GM18909 (cell line): Measurements from ENCODE around the gene SND1.

Source experiments
- ATAC-seq: cut with Tn5 transposase; IDR thresholded peaks from one replicate; pipeline ENCODE4 v1.9.1; 2021; ENCODE audit warnings: mild to moderate bottlenecking; ENCODE audit not compliant: unreplicated experiment, poor library complexity

SND1 gene

GRCh38 chr7:127974446-127975035 lies 322.5 kb downstream of the SND1 start:
- no peak for ATAC-seq

GRCh38 chr7:127976056-127976737 lies 324.2 kb downstream of the SND1 start:
- ATAC-seq, result no peak

- ATAC-seq, result no peak
Measured at GRCh38 chr7:127976738-127977120, 324.7 kb downstream of the SND1 start.

- ATAC-seq, result no peak
Measured at GRCh38 chr7:127978421-127978820, 326.4 kb downstream of the SND1 start.

GRCh38 chr7:127979113-127979727 lies 327.2 kb downstream of the SND1 start:
- ATAC-seq, result no peak

- no peak for ATAC-seq
Measured at GRCh38 chr7:127979728-127980126, 327.7 kb downstream of the SND1 start.

- no peak for ATAC-seq
Measured at GRCh38 chr7:127980901-127981300, 328.9 kb downstream of the SND1 start.

GRCh38 chr7:127981965-127982364 lies 330.0 kb downstream of the SND1 start:
- ATAC-seq, result no peak

GRCh38 chr7:127983804-127984332 lies 331.9 kb downstream of the SND1 start:
- no peak for ATAC-seq

GRCh38 chr7:127986581-127987521 lies 334.9 kb downstream of the SND1 start:
- no peak for ATAC-seq

GRCh38 chr7:127988751-127989150 lies 336.8 kb downstream of the SND1 start:
- ATAC-seq, result no peak

- no peak for ATAC-seq
Measured at GRCh38 chr7:127993317-127993716, 341.3 kb downstream of the SND1 start.

GRCh38 chr7:127993987-127994386 lies 342.0 kb downstream of the SND1 start:
- ATAC-seq, result no peak

GRCh38 chr7:127995156-127995880 lies 343.3 kb downstream of the SND1 start:
- no peak for ATAC-seq

- ATAC-seq, result no peak
Measured at GRCh38 chr7:127995881-127996215, 343.9 kb downstream of the SND1 start.

- ATAC-seq, result no peak
Measured at GRCh38 chr7:127996253-127997071, 344.5 kb downstream of the SND1 start.

- ATAC-seq, result no peak
Measured at GRCh38 chr7:127997226-127997922, 345.4 kb downstream of the SND1 start.

- no peak for ATAC-seq
Measured at GRCh38 chr7:127998671-127999070, 346.7 kb downstream of the SND1 start.

GRCh38 chr7:128000048-128000447 lies 348.1 kb downstream of the SND1 start:
- ATAC-seq, result no peak
